OCI-LY7 (cell line): Measurements from ENCODE around the gene ERCC6L. TPM values are rescaled to one million over a fixed set of nuclear protein-coding genes. Genes with fewer than 3 reads are reported as not detected.

Source experiments
- BruUV-seq: library from RNA; stranded (reverse); fragments of 400-500 nt; replicated peaks from 2 replicates; lab custom pipeline; 2021; lab: Mats Ljungman, UMichigan
- CTCF ChIA-PET: fragments of 300-600 bp; sonication (Branson Sonifier 250); formaldehyde crosslinking; loops from one replicate; lab custom pipeline; 2022; ENCODE audit warnings: antibody characterized with exemption; ENCODE audit not compliant: unreplicated experiment; lab: Charles Lee
- POLR2A ChIA-PET: fragments of 300-600 bp; sonication (Branson Sonifier 250); formaldehyde crosslinking; loops from one replicate; lab custom pipeline; 2022; ENCODE audit warnings: antibody characterized with exemption; lab: Charles Lee
- DNase-seq: peaks from one replicate; pipeline ENCODE4 v3.0.0-alpha.2; 2015; ENCODE audit warnings: low spot score
- H2AFZ ChIP-seq: fragments of 200-600 bp; sonication (generic), shearing (Covaris generic); 2 replicates; pipeline ENCODE4 v1.6.1; 2014; ENCODE audit warnings: mild to moderate bottlenecking, antibody characterized with exemption, low read length, moderate library complexity
- H3K27ac ChIP-seq: fragments of 200-600 bp; sonication (generic); 2 replicates; pipeline ENCODE4 v1.5.1; 2014; ENCODE audit warnings: mixed run types, low read depth, mild to moderate bottlenecking, moderate library complexity, low read length, inconsistent platforms; ENCODE audit not compliant: poor library complexity, severe bottlenecking
- H3K36me3 ChIP-seq: fragments of 200-600 bp; sonication (generic); 2 replicates; pipeline ENCODE4 v1.6.1; 2014; ENCODE audit warnings: mild to moderate bottlenecking, antibody characterized with exemption, low read length, moderate library complexity, mixed read lengths; ENCODE audit not compliant: insufficient read depth
- H3K4me1 ChIP-seq: fragments of 200-600 bp; sonication (generic); 2 replicates; pipeline ENCODE4 v1.5.1; 2014; ENCODE audit warnings: mild to moderate bottlenecking, low read length; ENCODE audit not compliant: insufficient read depth, poor library complexity, severe bottlenecking
- H3K4me2 ChIP-seq: fragments of 200-600 bp; sonication (generic); 2 replicates; pipeline ENCODE4 v1.6.1; 2014; ENCODE audit warnings: mild to moderate bottlenecking, low read length
- H3K4me3 ChIP-seq: fragments of 200-600 bp; sonication (generic); 2 replicates; pipeline ENCODE4 v1.5.1; 2014; ENCODE audit warnings: mild to moderate bottlenecking, low read depth, low read length; ENCODE audit not compliant: poor library complexity, severe bottlenecking
- H3K79me2 ChIP-seq: fragments of 200-600 bp; sonication (generic); 2 replicates; pipeline ENCODE4 v1.6.1; 2016; ENCODE audit warnings: low read depth, mild to moderate bottlenecking, low read length, moderate library complexity, mixed read lengths; ENCODE audit not compliant: insufficient read depth
- H3K9me2 ChIP-seq: fragments of 200-600 bp; sonication (generic); 2 replicates; pipeline ENCODE4 v1.6.1; 2016; ENCODE audit warnings: mild to moderate bottlenecking, low read length, mixed read lengths; ENCODE audit not compliant: insufficient read depth
- H3K9me3 ChIP-seq: fragments of 200-600 bp; sonication (generic); 2 replicates; pipeline ENCODE4 v1.6.1; 2014; ENCODE audit warnings: mild to moderate bottlenecking, mixed run types, low read length, mixed read lengths
- H4K20me1 ChIP-seq: fragments of 200-600 bp; sonication (generic); 2 replicates; pipeline ENCODE4 v1.6.1; 2014; ENCODE audit warnings: mild to moderate bottlenecking, antibody characterized with exemption, low read length, moderate library complexity, mixed read lengths; ENCODE audit not compliant: insufficient read depth
- EZH2phosphoT487 ChIP-seq: fragments of 200-600 bp; sonication (generic); IDR thresholded peaks from 2 replicates; pipeline ENCODE4 v1.6.1; 2018; ENCODE audit warnings: low read depth, borderline replicate concordance, mild to moderate bottlenecking, mixed run types, antibody characterized with exemption, low read length, moderate library complexity, mixed read lengths
- intact Hi-C: fragments of 100-400 bp; cut with micrococcal nuclease; formaldehyde crosslinking; loops from one replicate; pipeline ENCODE4 v1.10.0; 2022; ENCODE audit not compliant: unreplicated experiment
- total RNA-seq, 2 experiments: library from RNA; depleted of rRNA in 1 of 2; stranded (reverse); fragments of >200 nt in 1 of 2; shearing (Covaris generic) in 1 of 2; gene quantifications; 2 replicates each; pipeline ENCODE4 v1.2.3, GENCODE V29; 2014 to 2022
- TF ChIP-seq, protein P1 (sequence below): fragments of 200-600 bp; sonication (generic); conservative IDR thresholded peaks from 2 replicates; pipeline ENCODE4 v1.5.1; 2014; ENCODE audit warnings: mild to moderate bottlenecking, antibody characterized with exemption, low read length, moderate library complexity, mixed read lengths

The ERCC6L gene
- total RNA-seq, 2 experiments from 2014 or later = 12.6 to 14.1 TPM

GRCh38 chrX:72271091-72271788, 32.4 kb upstream of the ERCC6L start:
- no peak for DNase-seq
- peaks cover 92% of the 10 kb centered on the region for H3K36me3 ChIP-seq

DNA sequence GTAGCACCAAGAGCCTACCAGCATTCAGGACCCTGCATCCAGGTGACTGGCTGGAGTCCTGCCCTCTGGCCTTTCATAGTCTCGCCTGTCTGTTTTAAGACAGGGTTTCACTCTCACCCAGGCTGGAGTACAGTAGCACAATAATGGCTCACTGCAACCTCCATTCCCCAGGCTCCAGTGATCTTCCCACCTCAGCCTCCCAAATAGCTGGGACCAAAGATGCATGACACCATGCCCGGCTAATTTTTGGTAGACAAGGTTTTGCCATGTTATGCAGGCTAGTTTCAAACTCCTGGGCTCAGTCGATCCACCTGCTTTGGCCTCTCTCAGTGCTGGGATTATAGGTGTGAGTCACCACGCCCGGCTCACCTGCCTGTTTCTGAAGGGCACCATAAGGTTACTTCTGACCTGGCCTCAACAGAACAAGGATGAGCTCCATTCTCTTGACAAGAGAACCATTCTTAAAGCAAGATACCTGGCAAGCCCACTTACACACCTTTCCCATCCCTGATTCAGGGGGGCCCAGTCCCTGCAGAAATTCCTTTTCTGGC, 31.6 kb upstream of the ERCC6L start:
- no peak for DNase-seq
- POLR2A ChIA-PET = no interaction called here
- TF ChIP-seq, protein P1, sequence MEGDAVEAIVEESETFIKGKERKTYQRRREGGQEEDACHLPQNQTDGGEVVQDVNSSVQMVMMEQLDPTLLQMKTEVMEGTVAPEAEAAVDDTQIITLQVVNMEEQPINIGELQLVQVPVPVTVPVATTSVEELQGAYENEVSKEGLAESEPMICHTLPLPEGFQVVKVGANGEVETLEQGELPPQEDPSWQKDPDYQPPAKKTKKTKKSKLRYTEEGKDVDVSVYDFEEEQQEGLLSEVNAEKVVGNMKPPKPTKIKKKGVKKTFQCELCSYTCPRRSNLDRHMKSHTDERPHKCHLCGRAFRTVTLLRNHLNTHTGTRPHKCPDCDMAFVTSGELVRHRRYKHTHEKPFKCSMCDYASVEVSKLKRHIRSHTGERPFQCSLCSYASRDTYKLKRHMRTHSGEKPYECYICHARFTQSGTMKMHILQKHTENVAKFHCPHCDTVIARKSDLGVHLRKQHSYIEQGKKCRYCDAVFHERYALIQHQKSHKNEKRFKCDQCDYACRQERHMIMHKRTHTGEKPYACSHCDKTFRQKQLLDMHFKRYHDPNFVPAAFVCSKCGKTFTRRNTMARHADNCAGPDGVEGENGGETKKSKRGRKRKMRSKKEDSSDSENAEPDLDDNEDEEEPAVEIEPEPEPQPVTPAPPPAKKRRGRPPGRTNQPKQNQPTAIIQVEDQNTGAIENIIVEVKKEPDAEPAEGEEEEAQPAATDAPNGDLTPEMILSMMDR = no peak
- no peak for TF ChIP-seq EZH2phosphoT487
- Histone ChIP-seq H3K4me1 (peaks cover 21% of the 10 kb centered on the region), H3K9me3 (no peaks in the 10 kb centered on the region), H2AFZ (no peak overlapping the region), H3K4me2 (no peak overlapping the region), H3K4me3 (no peak overlapping the region), H3K27ac (no peak overlapping the region), H3K36me3 (peaks cover 84% of the 10 kb centered on the region), H3K79me2 (peaks cover 18% of the 10 kb centered on the region), H4K20me1 (peaks cover 25% of the 10 kb centered on the region; the same call in 1 of the 2 replicates), H3K9me2 (no peaks in the 10 kb centered on the region)
- intact Hi-C loops = no loop called here
- CTCF ChIA-PET = no interaction called here
- BruUV-seq = no TSS peak

More at GRCh38 chrX:72271091-72271788, 32.4 kb upstream of the ERCC6L start:
- Histone ChIP-seq H3K9me3 (no peaks in the 10 kb centered on the region), H3K9me2 (no peaks in the 10 kb centered on the region), H3K79me2 (peaks cover 26% of the 10 kb centered on the region), H4K20me1 (peaks cover 32% of the 10 kb centered on the region; the same call in 1 of the 2 replicates), H3K4me3 (no peak overlapping the region), H3K4me1 (peaks cover 24% of the 10 kb centered on the region), H3K4me2 (no peak overlapping the region), H2AFZ (no peak overlapping the region), H3K27ac (no peak overlapping the region)
- intact Hi-C loops = no loop called here
- CTCF ChIA-PET = no interaction called here
- TF ChIP-seq, protein P1 = no peak
- no peak for TF ChIP-seq EZH2phosphoT487
- POLR2A ChIA-PET = no interaction called here
- BruUV-seq = no TSS peak

DNA sequence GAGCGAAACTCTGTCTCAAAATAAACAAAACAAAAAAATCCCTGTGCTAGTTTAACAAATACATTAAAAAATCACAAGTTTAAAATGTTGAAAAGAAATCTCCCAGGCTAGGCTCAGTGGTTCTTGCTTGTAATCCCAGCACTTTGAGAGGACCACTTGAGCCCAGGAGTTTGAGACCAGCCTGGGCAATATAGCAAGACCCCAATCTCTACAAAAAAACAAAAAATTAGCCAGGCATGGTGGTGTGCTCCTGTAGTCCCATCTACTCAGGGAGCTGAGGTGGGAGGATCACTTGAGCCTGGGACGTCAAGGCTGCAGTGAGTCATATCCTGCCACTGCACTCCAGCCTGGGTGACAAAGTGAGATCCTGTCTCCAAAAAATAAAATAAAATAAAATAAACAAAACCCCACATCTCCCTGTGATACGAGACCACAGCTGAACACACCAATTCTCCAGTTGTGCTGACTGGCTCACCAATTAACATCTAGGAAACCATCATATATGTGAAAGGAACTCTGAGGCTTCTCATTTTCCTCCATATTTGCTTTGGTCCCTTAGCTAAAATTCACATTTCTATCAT, 30.9 kb upstream of the ERCC6L start:
- TF ChIP-seq, protein P1 = no peak
- no peak for TF ChIP-seq EZH2phosphoT487
- BruUV-seq = no TSS peak
- Histone ChIP-seq H3K4me3 (no peak overlapping the region), H3K4me2 (no peak overlapping the region), H3K9me2 (no peaks in the 10 kb centered on the region), H3K36me3 (peaks cover 77% of the 10 kb centered on the region), H3K9me3 (no peaks in the 10 kb centered on the region), H3K27ac (no peak overlapping the region), H2AFZ (no peak overlapping the region), H4K20me1 (peaks cover 20% of the 10 kb centered on the region; the same call in 1 of the 2 replicates), H3K4me1 (peaks cover 15% of the 10 kb centered on the region), H3K79me2 (peaks cover 11% of the 10 kb centered on the region; the same call in 1 of the 2 replicates)
- DNase-seq = no peak
- intact Hi-C loops = no loop called here
- ChIA-PET CTCF (no interaction called here), POLR2A (no interaction called here)
